Islet precursor cell (in vitro differentiated cells): ENCODE measurements around the gene PTPN5.

ENCODE experiments used
- DNase-seq: peaks from one replicate; pipeline ENCODE4 v3.0.0-alpha.2; 2018

The PTPN5 gene

GRCh38 chr11:18772211-18772610 lies 19.4 kb downstream of the PTPN5 start:
- DNase-seq = no peak

GRCh38 chr11:18771266-18772035 lies 20.1 kb downstream of the PTPN5 start:
- DNase-seq = no peak

- no peak for DNase-seq
These were observed 21.0 kb downstream of the PTPN5 start for GRCh38 chr11:18770479-18771125.

- DNase-seq = no peak
These were observed 21.7 kb downstream of the PTPN5 start for GRCh38 chr11:18769802-18770456.

GRCh38 chr11:18768978-18769377 lies 22.6 kb downstream of the PTPN5 start:
- DNase-seq = no peak

GRCh38 chr11:18768472-18768901 lies 23.1 kb downstream of the PTPN5 start:
- DNase-seq = no peak

- no peak for DNase-seq
These were observed 25.6 kb downstream of the PTPN5 start for GRCh38 chr11:18766015-18766414.

GRCh38 chr11:18765554-18765953 lies 26.0 kb downstream of the PTPN5 start:
- no peak for DNase-seq

GRCh38 chr11:18761741-18762140 lies 29.9 kb downstream of the PTPN5 start:
- no peak for DNase-seq

- no peak for DNase-seq
These were observed 30.5 kb downstream of the PTPN5 start for GRCh38 chr11:18761144-18761543.

- no peak for DNase-seq
These were observed 33.8 kb downstream of the PTPN5 start for GRCh38 chr11:18757811-18758210.

- no peak for DNase-seq
These were observed 34.7 kb downstream of the PTPN5 start for GRCh38 chr11:18756889-18757288.

- no peak for DNase-seq
These were observed 37.3 kb downstream of the PTPN5 start for GRCh38 chr11:18754308-18754707.

- DNase-seq = no peak
These were observed 39.1 kb downstream of the PTPN5 start for GRCh38 chr11:18752502-18752901.

- DNase-seq = no peak
These were observed 40.7 kb downstream of the PTPN5 start for GRCh38 chr11:18750944-18751343.

- peak; percentile 97 for DNase-seq
These were observed 41.8 kb downstream of the PTPN5 start for GRCh38 chr11:18749681-18750319.

GRCh38 chr11:18748766-18749365 lies 42.7 kb downstream of the PTPN5 start:
- DNase-seq = no peak

GRCh38 chr11:18745251-18745650 lies 46.3 kb downstream of the PTPN5 start:
- DNase-seq = no peak

- DNase-seq = no peak
These were observed 47.6 kb downstream of the PTPN5 start for GRCh38 chr11:18743900-18744514.

- DNase-seq = no peak
These were observed 48.2 kb downstream of the PTPN5 start for GRCh38 chr11:18743365-18743764.

- DNase-seq = no peak
These were observed 49.8 kb downstream of the PTPN5 start for GRCh38 chr11:18741783-18742182.

- no peak for DNase-seq
These were observed 51.9 kb downstream of the PTPN5 start for GRCh38 chr11:18739685-18740084.

- DNase-seq = no peak
These were observed 54.0 kb downstream of the PTPN5 start for GRCh38 chr11:18737642-18738041.
